ENCODE measurements around the gene UBQLNL. TPM values are rescaled to one million over a fixed set of nuclear protein-coding genes. Genes with fewer than 3 reads are reported as not detected.

Gene UBQLNL
- total and polyA plus RNA-seq, 8 donors, result 0.50 to 2.2 (median 1.6) TPM

- intact Hi-C loops (cut with DNase I), result no loop called here
- ATAC-seq (no peak), DNase-seq (no peak)
- H3K4me3 ChIP-seq, result no peak overlapping the region
- TF ChIP-seq CTCF (IDR thresholded peaks at IDR 0.05), result no peak
- no peak overlapping the region for H3K27ac ChIP-seq
- H3K27me3 ChIP-seq, result no peaks in the 10 kb centered on the region
- no peaks in the 10 kb centered on the region for H3K9me3 ChIP-seq
- H3K36me3 ChIP-seq, result no peaks in the 10 kb centered on the region
- no peaks in the 10 kb centered on the region for H3K4me1 ChIP-seq
Measured at GRCh38 chr11:5504403-5504921, 12.0 kb downstream of the UBQLNL start.

- intact Hi-C loops (cut with DNase I), result no loop called here
Measured at GRCh38 chr11:5500393-5500801, 16.1 kb downstream of the UBQLNL start.

GRCh38 chr11:5499671-5500070, 16.8 kb downstream of the UBQLNL start:
- H3K4me1 ChIP-seq, result no peaks in the 10 kb centered on the region
- intact Hi-C loops (cut with DNase I), result no loop called here
- no peak overlapping the region for H3K27ac ChIP-seq
- no peak for ATAC-seq
- no peak for DNase-seq
- no peaks in the 10 kb centered on the region for H3K9me3 ChIP-seq
- no peaks in the 10 kb centered on the region for H3K27me3 ChIP-seq
- no peak overlapping the region for H3K4me3 ChIP-seq
- no peaks in the 10 kb centered on the region for H3K36me3 ChIP-seq
- TF ChIP-seq CTCF (IDR thresholded peaks at IDR 0.05), result no peak

More at GRCh38 chr11:5500393-5500801, 16.1 kb downstream of the UBQLNL start:
- Histone ChIP-seq H3K36me3 (no peaks in the 10 kb centered on the region), H3K27me3 (no peaks in the 10 kb centered on the region), H3K27ac (no peak overlapping the region), H3K4me3 (no peak overlapping the region), H3K9me3 (no peaks in the 10 kb centered on the region), H3K4me1 (no peaks in the 10 kb centered on the region)
- ATAC-seq (no peak), DNase-seq (no peak)
- no peak for TF ChIP-seq CTCF (IDR thresholded peaks at IDR 0.05)

GRCh38 chr11:5489576-5490357, 26.7 kb downstream of the UBQLNL start:
- no peak overlapping the region for H3K4me3 ChIP-seq
- no peaks in the 10 kb centered on the region for H3K36me3 ChIP-seq
- H3K27ac ChIP-seq, result no peak overlapping the region
- intact Hi-C loops (cut with DNase I), result no loop called here
- no peaks in the 10 kb centered on the region for H3K27me3 ChIP-seq
- no peaks in the 10 kb centered on the region for H3K4me1 ChIP-seq
- no peaks in the 10 kb centered on the region for H3K9me3 ChIP-seq
- TF ChIP-seq CTCF (IDR thresholded peaks at IDR 0.05), result no peak
- no peak for DNase-seq
- no peak for ATAC-seq

GRCh38 chr11:5488798-5489399, 27.6 kb downstream of the UBQLNL start:
- H3K36me3 ChIP-seq, result no peaks in the 10 kb centered on the region
- DNase-seq, result no peak
- intact Hi-C loops (cut with DNase I), result no loop called here
- ATAC-seq, result no peak
- H3K4me3 ChIP-seq, result no peak overlapping the region
- no peaks in the 10 kb centered on the region for H3K9me3 ChIP-seq
- no peak overlapping the region for H3K27ac ChIP-seq
- no peaks in the 10 kb centered on the region for H3K4me1 ChIP-seq
- TF ChIP-seq CTCF (IDR thresholded peaks at IDR 0.05), result no peak
- no peaks in the 10 kb centered on the region for H3K27me3 ChIP-seq
